ENCODE measurements around the gene CBX1.

- TF ChIP-seq POLR2A (IDR thresholded peaks at IDR 0.05), result no peak
- no peak for TF ChIP-seq CTCF (IDR thresholded peaks at IDR 0.05)
- no peak for TF ChIP-seq EP300 (IDR thresholded peaks at IDR 0.05)
These were observed 21.4 kb upstream of the CBX1 start for GRCh38 chr17:48122665-48123045.

All from upper lobe of left lung (tissue), 4 donors.